Measurements from ENCODE around the gene MAP3K5. TPM values are rescaled to one million over a fixed set of nuclear protein-coding genes. Genes with fewer than 3 reads are reported as not detected.
A peak's percentile ranks its signal among the peaks of the same experiment; 100 is the strongest.

Gene MAP3K5
- total and polyA plus RNA-seq, 9 of the 15 experiments (the other 6 are each of a cell fraction or from before 2014, with no cell fraction given): 2.2 to 13.0 (median 9.9) TPM

GRCh38 chr6:136784910-136785746 lies 7.1 kb downstream of the MAP3K5 start (continued):
- TF ChIP-seq MGA (IDR thresholded peaks at IDR 0.05) (peak; percentile 49), ZNF316 (IDR thresholded peaks at IDR 0.05) (peak; percentile 36; the same call in 1 of the 2 replicates), HIVEP1 (CRISPR knock-in tag; IDR thresholded peaks at IDR 0.05) (0 out of 2 replicates have a peak, but pooled peaks have one; percentile 58), HBP1 (CRISPR knock-in tag; IDR thresholded peaks at IDR 0.05) (peak; percentile 43; the same call in 1 of the 2 replicates), SAP30 (IDR thresholded peaks at IDR 0.05; ENCODE audit: borderline replicate concordance, insufficient read depth, low read depth, low read length, poor library complexity, severe bottlenecking) (no peak), TEAD1 (CRISPR knock-in tag; IDR thresholded peaks at IDR 0.05) (no peak), DMBX1 (CRISPR knock-in tag; IDR thresholded peaks at IDR 0.05; ENCODE audit: borderline replicate concordance) (peak; percentile 91; the same call in 1 of the 2 replicates), ZNF584 (CRISPR knock-in tag; IDR thresholded peaks at IDR 0.05; ENCODE audit: low read depth) (peak; percentile 42; the same call in 1 of the 2 replicates), EP400 (IDR thresholded peaks at IDR 0.05) (0 out of 2 replicates have a peak, but pooled peaks have one; percentile 21), ZNF23 (CRISPR knock-in tag; IDR thresholded peaks at IDR 0.05) (no peak), ZNF449 (CRISPR knock-in tag; IDR thresholded peaks at IDR 0.05) (peak; percentile 57; the same call in 1 of the 2 replicates), NR2F6 (CRISPR knock-in tag; IDR thresholded peaks at IDR 0.05) (no peak)
